Esophagus muscularis mucosa (tissue), 4 donors: ENCODE measurements around the gene FAR2.

Source experiments
- CTCF ChIP-seq, 3 experiments: fragments of 200-600 bp in 2 of 3; fragments of 450-650 bp in 1 of 3; sonication (generic) in 2 of 3; IDR thresholded peaks; one replicate each; pipeline ENCODE4 v1.5.1; 2017 to 2019; ENCODE audit warnings: antibody characterized with exemption in 3 of 3, mild to moderate bottlenecking in 2 of 3, moderate library complexity in 1 of 3
- EP300 ChIP-seq: sonication (generic); formaldehyde crosslinking; IDR thresholded peaks from one replicate; pipeline ENCODE4 v1.6.1; 2017; ENCODE audit warnings: antibody characterized with exemption
- POLR2A ChIP-seq: fragments of 450-650 bp; IDR thresholded peaks from one replicate; pipeline ENCODE4 v1.6.1; 2017; ENCODE audit warnings: antibody characterized with exemption, moderate library complexity, mild to moderate bottlenecking, low read depth

- TF ChIP-seq CTCF (IDR thresholded peaks at IDR 0.05) (no peak), POLR2A (no peak), EP300 (no peak)
Measured at GRCh38 chr12:29171421-29172258, 22.6 kb downstream of the FAR2 start.
